Measurements from ENCODE around the gene ARFIP2.

GRCh38 chr11:6456361-6457073 is 24.6 kb downstream of the ARFIP2 start:
- TF ChIP-seq EZH2 (IDR thresholded peaks at IDR 0.05; ENCODE audit: borderline replicate concordance, low read length) (no peak), CTCF (conservative IDR thresholded peaks at IDR 0.05 in 1 of 2, IDR thresholded peaks at IDR 0.05 in 1 of 2; ENCODE audit: extremely low read depth in 1 of 2, insufficient read depth in 1 of 2, low read depth in 1 of 2, low read length in 2 of 2) (no peak)
